Neural crest cell (in vitro differentiated cells): Measurements from ENCODE around the gene UBE2G1. TPM values are rescaled to one million over a fixed set of nuclear protein-coding genes. Genes with fewer than 3 reads are reported as not detected.

Source experiments
- DNase-seq: peaks from one replicate; pipeline ENCODE4 v3.0.0; 2021; ENCODE audit warnings: low read depth, mixed read lengths, low spot score
- H3K27ac Mint-ChIP-seq: one replicate; pipeline ENCODE4 v1.8.0; 2021; ENCODE audit warnings: mild to moderate bottlenecking, mixed read lengths; ENCODE audit not compliant: unreplicated experiment
- H3K27me3 Mint-ChIP-seq: 2 replicates; pipeline ENCODE4 v1.8.0; 2021; ENCODE audit warnings: low read depth, mild to moderate bottlenecking, mixed read lengths
- H3K36me3 Mint-ChIP-seq: 2 replicates; pipeline ENCODE4 v1.8.0; 2021; ENCODE audit warnings: low read depth, mild to moderate bottlenecking, mixed read lengths
- H3K4me1 Mint-ChIP-seq: 2 replicates; pipeline ENCODE4 v1.8.0; 2021; ENCODE audit warnings: mixed read lengths
- H3K4me3 Mint-ChIP-seq: one replicate; pipeline ENCODE4 v1.8.0; 2021; ENCODE audit warnings: mild to moderate bottlenecking, mixed read lengths
- H3K9me3 Mint-ChIP-seq: 2 replicates; pipeline ENCODE4 v1.8.0; 2021; ENCODE audit warnings: mixed read lengths
- CTCF ChIP-seq: fragments of 200-600 bp; sonication (generic); conservative IDR thresholded peaks from 2 replicates; pipeline ENCODE4 v1.5.0; 2021; ENCODE audit warnings: antibody characterized with exemption, mild to moderate bottlenecking
- total RNA-seq: library from RNA; stranded (reverse); gene quantifications from 2 replicates; pipeline ENCODE4 v1.2.1, GENCODE V29; 2021

UBE2G1 gene
- total RNA-seq, 1 donor from 2014 or later, result 98.5 TPM

- no peaks in the 10 kb centered on the region for H3K9me3 Mint-ChIP-seq
- H3K27me3 Mint-ChIP-seq, result no peaks in the 10 kb centered on the region
- H3K4me3 Mint-ChIP-seq, result no peak overlapping the region
- H3K27ac Mint-ChIP-seq, result no peak overlapping the region
- no peak for DNase-seq
- TF ChIP-seq CTCF, result no peak
- peaks cover under 1% of the 10 kb centered on the region for H3K4me1 Mint-ChIP-seq
- no peaks in the 10 kb centered on the region for H3K36me3 Mint-ChIP-seq
These were observed 41.4 kb upstream of the UBE2G1 start for GRCh38 chr17:4407851-4408250.

GRCh38 chr17:4407216-4407615, 40.7 kb upstream of the UBE2G1 start:
- H3K9me3 Mint-ChIP-seq, result no peaks in the 10 kb centered on the region
- no peak for DNase-seq
- no peaks in the 10 kb centered on the region for H3K27me3 Mint-ChIP-seq
- no peak overlapping the region for H3K27ac Mint-ChIP-seq
- H3K4me1 Mint-ChIP-seq, result no peaks in the 10 kb centered on the region
- no peaks in the 10 kb centered on the region for H3K36me3 Mint-ChIP-seq
- H3K4me3 Mint-ChIP-seq, result no peak overlapping the region
- no peak for TF ChIP-seq CTCF

- no peak for DNase-seq
- H3K4me3 Mint-ChIP-seq, result no peak overlapping the region
- H3K4me1 Mint-ChIP-seq, result no peaks in the 10 kb centered on the region
- no peak for TF ChIP-seq CTCF
- H3K27ac Mint-ChIP-seq, result no peak overlapping the region
- no peaks in the 10 kb centered on the region for H3K27me3 Mint-ChIP-seq
- no peaks in the 10 kb centered on the region for H3K9me3 Mint-ChIP-seq
- H3K36me3 Mint-ChIP-seq, result no peaks in the 10 kb centered on the region
These were observed 39.9 kb upstream of the UBE2G1 start for GRCh38 chr17:4406386-4406785.

GRCh38 chr17:4405699-4406098, 39.2 kb upstream of the UBE2G1 start:
- Mint-ChIP-seq H3K4me1 (no peaks in the 10 kb centered on the region), H3K27me3 (no peaks in the 10 kb centered on the region)

GRCh38 chr17:4405038-4405669, 38.7 kb upstream of the UBE2G1 start:
- Mint-ChIP-seq H3K4me3 (no peak overlapping the region), H3K27ac (no peak overlapping the region), H3K9me3 (no peaks in the 10 kb centered on the region)

More at GRCh38 chr17:4405699-4406098, 39.2 kb upstream of the UBE2G1 start:
- no peak for DNase-seq
- H3K4me3 Mint-ChIP-seq, result no peak overlapping the region
- H3K36me3 Mint-ChIP-seq, result no peaks in the 10 kb centered on the region
- TF ChIP-seq CTCF, result no peak
- H3K9me3 Mint-ChIP-seq, result no peaks in the 10 kb centered on the region
- H3K27ac Mint-ChIP-seq, result no peak overlapping the region

More at GRCh38 chr17:4405038-4405669, 38.7 kb upstream of the UBE2G1 start:
- no peaks in the 10 kb centered on the region for H3K36me3 Mint-ChIP-seq
- no peaks in the 10 kb centered on the region for H3K27me3 Mint-ChIP-seq
- no peak for TF ChIP-seq CTCF
- H3K4me1 Mint-ChIP-seq, result no peaks in the 10 kb centered on the region
- no peak for DNase-seq
